Fibroblast of skin of abdomen (primary cell): ENCODE data around the gene ABCC1.
"Not testable (repeated sequence)": the region's sequence is repeated elsewhere in the genome, so short reads cannot be mapped to it uniquely, and the experiment has no call there.

Experiments
- DNase-seq: peaks from one replicate; pipeline ENCODE4 v3.0.0-alpha.2; 2013

Gene ABCC1

GRCh38 chr16:15967655-15968315, 18.4 kb downstream of the ABCC1 start:
- no peak for DNase-seq

DNA sequence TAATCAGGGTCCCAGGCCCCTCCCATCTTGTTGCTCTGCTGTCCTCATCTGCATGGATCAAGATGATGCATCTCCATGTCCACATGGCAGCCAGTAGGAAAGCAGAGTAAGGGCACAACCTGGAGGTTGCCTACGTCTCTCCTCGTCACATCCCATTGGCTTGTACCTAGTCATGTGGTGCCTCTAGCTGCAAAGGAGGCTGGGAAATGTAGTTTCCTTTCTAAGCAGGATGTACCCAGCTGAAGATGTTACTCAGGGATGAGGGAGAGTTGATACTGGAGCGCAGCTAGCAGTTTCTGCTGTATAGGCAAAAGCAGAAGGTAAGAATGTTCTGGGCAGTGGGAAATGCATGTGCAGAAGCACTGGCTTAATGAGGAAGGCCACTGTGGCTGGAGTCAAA, 20.8 kb downstream of the ABCC1 start:
- no peak for DNase-seq

- no peak for DNase-seq
Measured at GRCh38 chr16:15970743-15971439, 21.5 kb downstream of the ABCC1 start.

GRCh38 chr16:15971440-15971815, 22.0 kb downstream of the ABCC1 start:
- no peak for DNase-seq

DNA sequence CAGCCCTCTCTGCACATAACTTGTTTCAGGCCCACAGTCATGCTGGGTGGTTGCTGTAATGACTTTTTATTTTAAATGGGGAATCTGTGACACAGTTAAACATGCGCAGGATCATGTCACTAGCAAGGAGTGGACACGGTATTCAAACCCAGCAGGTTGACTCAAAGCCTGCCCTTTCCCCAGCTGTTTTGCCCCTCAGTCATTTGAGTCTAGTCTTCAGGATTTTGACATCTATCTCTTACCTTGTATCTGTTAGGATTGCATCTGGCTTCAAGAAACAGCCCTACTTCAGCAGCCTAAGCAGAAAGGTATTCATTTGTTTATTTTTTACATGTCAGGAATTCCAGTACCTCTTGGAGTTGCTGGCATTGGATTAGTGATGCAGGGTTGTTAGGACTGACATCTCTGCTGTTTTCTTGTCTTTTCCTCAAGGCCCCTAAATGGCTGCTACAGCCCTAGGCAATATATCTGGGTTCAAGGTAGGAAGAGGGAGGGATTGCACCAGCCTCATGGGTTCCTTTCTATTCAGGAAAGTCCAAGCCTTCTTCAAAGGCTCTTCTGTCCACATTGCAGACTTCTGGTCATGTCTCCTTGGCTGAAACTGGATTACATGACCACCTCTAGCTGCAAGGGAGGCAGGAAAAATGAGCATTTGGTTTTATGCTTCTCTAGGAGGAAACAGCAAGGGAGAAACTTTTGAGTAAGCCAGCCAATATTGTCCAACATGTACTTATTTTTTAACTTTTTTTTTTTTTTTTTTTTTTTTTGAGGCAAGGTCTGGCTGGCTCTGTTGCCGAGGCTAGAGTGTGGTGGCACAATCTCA, 22.8 kb downstream of the ABCC1 start:
- peak; percentile 45 for DNase-seq

- DNase-seq, result no peak
Measured at GRCh38 chr16:15973421-15973820, 24.0 kb downstream of the ABCC1 start.

DNA sequence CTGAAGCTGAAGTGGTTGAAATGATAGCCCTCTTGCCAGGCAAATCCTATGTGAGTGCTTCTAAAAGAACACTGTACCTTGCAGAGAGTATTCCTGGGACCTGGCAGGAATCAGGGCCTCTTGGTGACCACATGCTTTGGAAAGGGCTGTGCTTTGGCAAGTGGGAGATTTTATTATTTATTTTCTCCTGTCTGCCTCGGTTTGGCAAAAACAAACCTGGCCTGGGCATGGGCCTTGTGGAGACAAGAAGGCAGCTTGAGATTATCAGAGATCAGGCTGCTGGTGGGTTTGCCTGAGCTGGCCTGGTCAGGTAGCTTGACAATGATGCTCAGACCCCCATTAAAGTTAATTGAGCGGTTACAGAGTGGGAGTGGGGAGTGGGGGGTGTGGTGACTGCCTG, 24.6 kb downstream of the ABCC1 start:
- DNase-seq, result no peak

DNA sequence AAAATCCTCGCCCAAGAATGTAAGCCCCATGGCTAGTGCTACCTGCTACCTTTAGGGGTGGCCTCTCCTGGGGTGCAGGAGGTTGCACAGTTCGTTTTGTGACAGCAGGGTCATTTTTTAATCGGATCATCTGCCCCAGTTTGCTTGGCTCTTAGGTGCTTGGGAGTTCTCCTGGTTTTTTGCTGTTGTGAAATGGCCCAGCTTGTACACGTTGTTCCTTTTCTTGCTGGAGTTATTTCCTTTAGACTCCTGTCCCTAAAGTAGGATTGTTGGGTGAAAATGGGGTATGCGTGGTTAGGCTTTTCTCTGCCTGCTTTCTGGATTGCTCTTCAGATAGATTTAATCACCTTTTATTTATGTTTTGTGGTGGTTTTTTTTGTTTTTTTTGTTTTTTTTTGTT, 25.8 kb downstream of the ABCC1 start:
- no peak for DNase-seq

DNA sequence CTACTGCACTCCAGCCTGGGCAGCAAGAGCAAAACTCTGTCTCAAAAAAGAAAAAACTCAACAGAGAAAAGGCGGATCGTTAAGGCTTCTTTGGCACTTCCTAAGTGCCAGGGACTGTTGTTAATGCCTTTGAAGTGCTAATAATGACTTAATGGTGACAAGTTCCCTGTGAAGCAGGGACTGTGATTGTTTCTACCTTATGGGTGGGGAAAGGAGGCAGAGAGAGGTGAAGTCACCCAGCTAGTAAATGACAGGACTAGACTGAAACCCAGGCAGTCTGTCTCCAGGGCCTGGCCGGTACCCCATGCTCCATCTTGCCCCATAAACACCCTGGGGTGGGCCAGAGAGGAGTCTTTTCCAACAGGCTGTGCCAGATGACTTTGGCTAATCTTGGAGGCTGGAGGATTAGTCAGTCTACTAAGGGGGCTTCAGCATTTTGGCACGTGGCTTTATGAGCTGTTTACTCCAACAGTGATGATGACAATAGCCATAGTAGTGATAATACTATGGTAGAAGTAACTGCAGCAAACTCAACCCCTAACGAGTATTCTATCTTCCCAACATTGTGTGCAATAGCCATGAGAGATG, 26.9 kb downstream of the ABCC1 start:
- no peak for DNase-seq

GRCh38 chr16:15976929-15977637, 27.7 kb downstream of the ABCC1 start:
- DNase-seq, result peak; percentile 55

DNA sequence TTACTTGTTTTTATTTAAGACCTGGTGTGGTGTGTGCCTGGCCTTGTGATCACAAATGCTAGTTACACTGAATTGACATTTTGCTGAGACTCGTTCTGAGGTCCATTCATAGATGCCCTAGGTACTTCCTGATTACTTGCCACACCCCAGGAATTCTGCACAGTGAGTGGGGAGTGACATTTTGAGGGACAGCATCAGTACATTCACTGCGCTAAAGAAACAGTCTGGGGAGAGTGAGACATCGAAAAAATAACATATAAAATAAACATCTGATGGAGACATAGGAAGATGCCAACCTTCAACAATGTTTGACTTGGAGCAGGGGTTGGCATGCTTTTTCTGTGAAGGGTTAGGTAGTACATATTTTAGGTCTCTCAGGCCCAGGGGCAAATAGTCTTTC, 30.4 kb downstream of the ABCC1 start:
- DNase-seq, result no peak

GRCh38 chr16:15980329-15980728, 30.9 kb downstream of the ABCC1 start:
- DNase-seq, result no peak

DNA sequence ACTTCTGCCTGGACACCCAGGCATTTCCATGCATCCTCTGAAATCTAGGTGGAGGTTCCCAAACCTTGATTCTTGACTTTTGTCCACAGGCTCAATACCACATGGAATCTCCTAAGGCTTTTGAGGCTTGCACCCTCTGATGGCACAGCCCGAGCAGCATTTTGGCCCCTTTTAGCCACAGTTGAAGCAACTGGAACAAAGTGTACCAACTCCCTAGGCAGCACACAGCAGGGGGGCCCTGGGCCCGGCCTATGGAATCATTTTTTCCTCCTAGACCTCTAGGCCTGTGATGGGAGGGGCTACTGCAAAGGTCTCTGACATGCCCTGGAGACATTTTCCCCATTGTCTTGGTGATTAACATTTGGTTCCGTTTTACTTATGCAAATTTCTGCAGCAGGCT, 32.0 kb downstream of the ABCC1 start:
- DNase-seq, result no peak

DNA sequence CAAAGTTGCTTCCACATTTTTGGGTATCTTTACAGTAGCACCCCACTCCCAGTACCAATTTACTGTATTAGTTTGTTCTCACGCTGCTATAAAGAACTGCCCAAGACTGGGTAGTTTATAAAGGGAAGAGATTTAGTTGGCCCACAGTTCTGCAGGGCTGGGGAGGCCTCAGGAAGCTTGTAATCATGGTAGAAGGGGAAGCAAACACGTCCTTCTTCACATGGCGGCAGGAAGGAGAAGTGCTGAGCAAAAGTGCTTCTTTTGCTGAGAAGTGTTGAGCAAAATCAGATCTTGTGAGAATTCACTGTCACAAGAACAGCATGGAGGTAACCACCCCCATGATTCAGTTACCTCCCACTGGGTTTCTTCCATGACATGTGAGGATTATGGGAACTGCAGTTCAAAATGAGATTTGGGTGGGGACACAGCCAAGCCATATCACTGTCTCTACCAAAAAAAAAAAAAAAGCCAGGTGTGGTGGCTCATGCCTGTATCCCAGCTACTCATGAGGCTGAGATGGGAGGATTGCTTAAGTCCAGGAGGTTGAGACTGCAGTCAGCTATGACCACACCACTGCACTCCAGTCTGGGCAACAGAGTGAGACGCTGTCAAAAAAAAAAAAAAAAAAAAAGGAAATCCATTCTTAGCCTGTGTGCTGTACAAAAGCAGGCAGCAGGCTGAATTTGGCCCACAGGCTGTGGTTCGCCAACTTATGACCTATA, 32.9 kb downstream of the ABCC1 start:
- not testable (repeated sequence) for DNase-seq

DNA sequence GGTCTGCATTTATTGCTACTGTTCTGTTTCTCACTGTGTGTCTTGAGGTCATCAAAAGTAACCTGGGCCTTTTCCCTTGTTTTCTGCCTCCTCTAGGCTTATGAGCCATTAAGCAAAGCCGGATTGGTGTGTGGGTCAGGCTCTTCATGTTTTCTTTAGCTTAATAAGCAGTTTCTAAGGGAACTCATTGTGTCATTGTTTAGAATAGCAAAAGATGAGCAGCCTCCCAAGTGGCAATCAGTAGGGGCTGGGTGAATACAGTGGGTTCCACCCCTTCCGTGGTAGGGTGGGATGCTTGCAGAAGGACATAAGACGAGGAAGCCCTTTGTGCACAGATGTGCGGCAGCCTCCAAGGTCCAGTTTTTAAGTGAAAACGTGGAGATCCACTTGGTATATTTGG, 34.5 kb downstream of the ABCC1 start:
- DNase-seq, result no peak

GRCh38 chr16:15985144-15985543, 35.7 kb downstream of the ABCC1 start:
- DNase-seq, result no peak

- no peak for DNase-seq
Measured at GRCh38 chr16:15986261-15986660, 36.8 kb downstream of the ABCC1 start.

GRCh38 chr16:15988268-15989013, 39.0 kb downstream of the ABCC1 start:
- no peak for DNase-seq

DNA sequence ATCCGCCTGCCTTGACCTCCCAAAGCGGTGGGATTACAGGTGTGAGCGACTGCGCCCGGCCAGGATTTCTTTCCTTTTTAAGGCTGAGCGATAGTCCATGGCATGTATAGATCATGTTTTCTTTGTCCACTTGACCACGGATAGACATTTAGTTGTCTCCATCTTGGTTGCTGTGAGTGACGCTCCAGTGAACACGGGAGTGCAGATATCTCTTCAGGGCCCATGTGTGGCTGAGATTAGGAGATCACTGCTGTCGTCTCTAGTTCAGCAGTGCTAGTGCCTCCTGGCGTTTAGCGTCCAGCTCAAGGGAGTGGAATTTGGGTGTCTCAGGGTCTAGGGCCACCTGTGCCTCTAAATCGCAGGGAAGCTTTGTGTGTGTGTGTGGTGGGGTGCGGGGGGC, 41.5 kb downstream of the ABCC1 start:
- no peak for DNase-seq

- no peak for DNase-seq
Measured at GRCh38 chr16:15993128-15993527, 43.7 kb downstream of the ABCC1 start.

DNA sequence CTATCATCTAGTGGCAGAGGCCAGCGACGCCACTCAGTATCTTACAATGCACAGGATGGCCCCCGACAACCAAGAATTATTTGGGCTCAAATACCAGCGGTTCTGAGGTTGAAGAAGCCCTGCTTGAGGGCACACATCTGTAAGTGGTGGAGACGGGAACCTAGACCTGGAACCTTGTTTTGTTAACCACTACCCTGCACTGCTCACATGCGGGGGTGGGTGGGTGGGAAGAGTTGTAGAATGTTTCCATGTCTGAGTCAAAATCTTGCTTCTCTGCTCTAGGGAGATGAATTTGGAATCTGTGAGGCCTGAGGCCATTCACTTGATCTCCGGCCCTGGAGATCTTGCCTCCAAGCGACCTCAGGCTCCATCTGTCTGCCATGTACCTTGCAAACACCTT, 44.1 kb downstream of the ABCC1 start:
- DNase-seq, result no peak
